ENCODE data around the gene PLAAT5. TPM values are rescaled to one million over a fixed set of nuclear protein-coding genes. Genes with fewer than 3 reads are reported as not detected.

Gene PLAAT5
- polyA plus RNA-seq, 3 donors = 0.07 to 0.62 TPM; not detected in 1

GRCh38 chr11:63499874-63500273, 8.9 kb upstream of the PLAAT5 start:
- peaks cover 17 to 22% of the 10 kb centered on the region in 2 donors for H3K9me3 ChIP-seq (replicated peaks in 1 of 2; ENCODE audit: control insufficient read depth in 1 of 2, insufficient read depth in 1 of 2, low read length in 2 of 2)
- no peak for TF ChIP-seq CTCF (IDR thresholded peaks at IDR 0.05)
- peaks cover 21 to 38% (median 32%) of the 10 kb centered on the region in 7 donors for H3K9me3 Mint-ChIP-seq
- H3K27ac Mint-ChIP-seq = peak overlapping the region in 1 of 7 donors; percentile 70
- no peaks in the 10 kb centered on the region for H3K79me2 ChIP-seq (ENCODE audit: insufficient read depth, low read length)
- H3K36me3 Mint-ChIP-seq = peaks cover 7 to 11% of the 10 kb centered on the region in 2 donors
- no peak overlapping the region for H3K4me2 ChIP-seq (replicated peaks; ENCODE audit: extremely low read depth, low read length, poor library complexity, severe bottlenecking)
- intact Hi-C loops (cut with micrococcal nuclease) = loop anchor here (5.0 to 10.0 kb wide), 2 partner anchors 62 to 125 kb away; partner anchors contain the start of gene PLAAT2 (in 1 of the 2)
- H2AFZ ChIP-seq (ENCODE audit: insufficient read depth, low read depth, low read length, poor library complexity, severe bottlenecking) = no peak overlapping the region
- peaks cover 35 to 44% of the 10 kb centered on the region in 2 donors for H3K4me1 ChIP-seq (ENCODE audit: control insufficient read depth in 1 of 2, insufficient read depth in 2 of 2, low read length in 2 of 2)
- no peaks in the 10 kb centered on the region for H3K27me3 ChIP-seq (ENCODE audit: control insufficient read depth in 2 of 2, insufficient read depth in 2 of 2, low read length in 2 of 2)
- DNase-seq = no peak
- no peak overlapping the region for H3K4me3 Mint-ChIP-seq
- H3K9ac ChIP-seq (ENCODE audit: insufficient read depth, low read length, poor library complexity, severe bottlenecking) = no peak overlapping the region
- 70% methylated on average over 3 of the region's 4 CpGs for WGBS (ENCODE audit: insufficient coverage)
- no peaks in the 10 kb centered on the region for H3K36me3 ChIP-seq (replicated peaks in 1 of 2; ENCODE audit: control insufficient read depth in 1 of 2, insufficient read depth in 2 of 2, low read length in 2 of 2)
- peaks cover 0 to 2% (median 0%) of the 10 kb centered on the region in 3 donors for H3K27me3 Mint-ChIP-seq (ENCODE audit: low read depth in 3 of 3)
- H3K4me3 ChIP-seq (replicated peaks in 1 of 3; ENCODE audit: low read depth in 2 of 3, low read length in 3 of 3) = no peak overlapping the region
- no peak overlapping the region for H3K27ac ChIP-seq (ENCODE audit: low read depth in 1 of 2, low read length in 2 of 2)
- H3K4me1 Mint-ChIP-seq = peaks cover 40% of the 10 kb centered on the region
- H4K20me1 ChIP-seq (ENCODE audit: insufficient read depth, low read length) = no peaks in the 10 kb centered on the region

- peaks cover 21 to 33% of the 10 kb centered on the region in 2 donors for H3K4me1 ChIP-seq (ENCODE audit: control insufficient read depth in 1 of 2, insufficient read depth in 2 of 2, low read length in 2 of 2)
- Mint-ChIP-seq H3K27me3 (ENCODE audit: low read depth in 3 of 3) (peaks cover 16 to 30% (median 17%) of the 10 kb centered on the region in 3 donors), H3K27ac (no peak overlapping the region), H3K4me3 (peak overlapping the region in 1 of 2 donors; percentile 4), H3K4me1 (peaks cover 28% of the 10 kb centered on the region), H3K36me3 (peaks cover 4 to 7% of the 10 kb centered on the region in 2 donors), H3K9me3 (peaks cover 15 to 35% (median 19%) of the 10 kb centered on the region in 7 donors)
- WGBS (ENCODE audit: insufficient coverage) = 94% methylated on average over 3 of the region's 6 CpGs
- H4K20me1 ChIP-seq (ENCODE audit: insufficient read depth, low read length) = no peaks in the 10 kb centered on the region
- peaks cover 9 to 13% of the 10 kb centered on the region in 2 donors for H3K9me3 ChIP-seq (replicated peaks in 1 of 2; ENCODE audit: control insufficient read depth in 1 of 2, insufficient read depth in 1 of 2, low read length in 2 of 2)
- no peaks in the 10 kb centered on the region for H3K36me3 ChIP-seq (replicated peaks in 1 of 2; ENCODE audit: control insufficient read depth in 1 of 2, insufficient read depth in 2 of 2, low read length in 2 of 2)
- no peak overlapping the region for H2AFZ ChIP-seq (ENCODE audit: insufficient read depth, low read depth, low read length, poor library complexity, severe bottlenecking)
- peaks cover 11 to 26% of the 10 kb centered on the region in 2 donors for H3K27me3 ChIP-seq (ENCODE audit: control insufficient read depth in 2 of 2, insufficient read depth in 2 of 2, low read length in 2 of 2)
- TF ChIP-seq CTCF (IDR thresholded peaks at IDR 0.05) = no peak
- intact Hi-C loops (cut with micrococcal nuclease) = no loop called here
- H3K4me2 ChIP-seq (replicated peaks; ENCODE audit: extremely low read depth, low read length, poor library complexity, severe bottlenecking) = no peak overlapping the region
- H3K4me3 ChIP-seq (replicated peaks in 1 of 3; ENCODE audit: low read depth in 2 of 3, low read length in 3 of 3) = no peak overlapping the region
- H3K79me2 ChIP-seq (ENCODE audit: insufficient read depth, low read length) = no peaks in the 10 kb centered on the region
- no peak overlapping the region for H3K9ac ChIP-seq (ENCODE audit: insufficient read depth, low read length, poor library complexity, severe bottlenecking)
- H3K27ac ChIP-seq (ENCODE audit: low read depth in 1 of 2, low read length in 2 of 2) = no peak overlapping the region
- DNase-seq = no peak
Measured at GRCh38 chr11:63494975-63495374, 4.0 kb upstream of the PLAAT5 start.
